22Rv1 (cell line): ENCODE measurements around the gene INSC.

Experiments used
- CTCF ChIP-seq: fragments of 450-650 bp; IDR thresholded peaks from 2 replicates; pipeline ENCODE4 v1.5.1; 2017; ENCODE audit warnings: mild to moderate bottlenecking
- ZFX ChIP-seq: fragments of 450-650 bp; IDR thresholded peaks from 2 replicates; pipeline ENCODE4 v1.6.1; 2017; ENCODE audit warnings: antibody characterized with exemption, borderline replicate concordance

- TF ChIP-seq CTCF (no peak; the same call in none of the 2 replicates), ZFX (no peak)
Measured at GRCh38 chr11:15075162-15075526, 39.6 kb upstream of the INSC start.
